ENCODE measurements around the gene PAWR. TPM values are rescaled to one million over a fixed set of nuclear protein-coding genes. Genes with fewer than 3 reads are reported as not detected.
"Not testable (repeated sequence)": the region's sequence is repeated elsewhere in the genome, so short reads cannot be mapped to it uniquely, and the experiment has no call there.

PAWR gene
- total RNA-seq, 4 donors from 2014 or later, result 57.5 to 109 (median 63.0) TPM

- Histone ChIP-seq H3K4me1 (peaks cover 22% of the 10 kb centered on the region), H3K27me3 (no peaks in the 10 kb centered on the region), H3K9me3 (no peaks in the 10 kb centered on the region), H3K27ac (peak overlapping the region; percentile 15), H3K36me3 (no peaks in the 10 kb centered on the region), H3K4me3 (no peak overlapping the region)
- peak; percentile 31 to 46 for TF ChIP-seq CTCF (IDR thresholded peaks at IDR 0.05)
- no peak for TF ChIP-seq POLR2A (IDR thresholded peaks at IDR 0.05)
- WGBS, result 37% methylated on average over 8 of the region's 8 CpGs
- no peak for DNase-seq (ENCODE audit: low spot score in 2 of 2)
Measured at GRCh38 chr12:79547735-79548609, 142.8 kb downstream of the PAWR start.

- DNase-seq (ENCODE audit: low spot score in 2 of 2), result no peak
- peak overlapping the region; percentile 36 for H3K27ac ChIP-seq
- WGBS, result 35% methylated on average over 5 of the region's 5 CpGs
- no peaks in the 10 kb centered on the region for H3K9me3 ChIP-seq
- no peak for TF ChIP-seq POLR2A (IDR thresholded peaks at IDR 0.05)
- TF ChIP-seq EP300 (IDR thresholded peaks at IDR 0.05), result no peak
- no peak for TF ChIP-seq POLR2AphosphoS5 (IDR thresholded peaks at IDR 0.05)
- no peak for TF ChIP-seq CTCF (IDR thresholded peaks at IDR 0.05)
- H3K36me3 ChIP-seq, result no peaks in the 10 kb centered on the region
- H3K4me3 ChIP-seq, result no peak overlapping the region
- peaks cover 22% of the 10 kb centered on the region for H3K4me1 ChIP-seq
- H3K27me3 ChIP-seq, result no peaks in the 10 kb centered on the region
Measured at GRCh38 chr12:79547044-79547734, 143.6 kb downstream of the PAWR start.

- no peak for DNase-seq (ENCODE audit: low spot score in 2 of 2)
- no peak overlapping the region for H3K4me3 ChIP-seq
- 75% methylated on average over 5 of the region's 5 CpGs for WGBS
- no peaks in the 10 kb centered on the region for H3K9me3 ChIP-seq
- no peak overlapping the region for H3K27ac ChIP-seq
- no peaks in the 10 kb centered on the region for H3K27me3 ChIP-seq
- H3K4me1 ChIP-seq, result peaks cover 22% of the 10 kb centered on the region
- no peak for TF ChIP-seq EP300 (IDR thresholded peaks at IDR 0.05)
- no peak for TF ChIP-seq CTCF (IDR thresholded peaks at IDR 0.05)
- no peak for TF ChIP-seq POLR2AphosphoS5 (IDR thresholded peaks at IDR 0.05)
- no peak for TF ChIP-seq POLR2A (IDR thresholded peaks at IDR 0.05)
- H3K36me3 ChIP-seq, result no peaks in the 10 kb centered on the region
Measured at GRCh38 chr12:79546466-79547043, 144.2 kb downstream of the PAWR start.

GRCh38 chr12:79544439-79544838 is 146.3 kb downstream of the PAWR start:
- not testable (repeated sequence) for H3K27ac ChIP-seq; H3K4me3 ChIP-seq; H3K9me3 ChIP-seq; H3K27me3 ChIP-seq; DNase-seq (ENCODE audit: low spot score in 2 of 2); H3K36me3 ChIP-seq
- H3K4me1 ChIP-seq, result peaks cover 22% of the 10 kb centered on the region
- 82% methylated on average over 3 of the region's 3 CpGs for WGBS

- WGBS, result 89% methylated on average over 3 of the region's 3 CpGs
- no peak overlapping the region for H3K27ac ChIP-seq
- TF ChIP-seq EP300 (IDR thresholded peaks at IDR 0.05), result no peak
- no peak for TF ChIP-seq POLR2A (IDR thresholded peaks at IDR 0.05)
- TF ChIP-seq CTCF (IDR thresholded peaks at IDR 0.05), result no peak
- no peak for TF ChIP-seq POLR2AphosphoS5 (IDR thresholded peaks at IDR 0.05)
- H3K27me3 ChIP-seq, result no peaks in the 10 kb centered on the region
- H3K9me3 ChIP-seq, result no peaks in the 10 kb centered on the region
- no peak overlapping the region for H3K4me3 ChIP-seq
- H3K36me3 ChIP-seq, result no peaks in the 10 kb centered on the region
- DNase-seq (ENCODE audit: low spot score in 2 of 2), result no peak
- no peaks in the 10 kb centered on the region for H3K4me1 ChIP-seq
Measured at GRCh38 chr12:79537675-79538074, 153.1 kb downstream of the PAWR start.
